Stimulated activated CD4-positive, alpha-beta T cell treated with anti-CD3 and anti-CD28 coated beads, TNF-alpha, amount 100 ng/mL, for 48 hours (primary cell): ENCODE data around the gene C2CD4C.
"Not testable (repeated sequence)": the region's sequence is repeated elsewhere in the genome, so short reads cannot be mapped to it uniquely, and the experiment has no call there.

Experiments used
- DNase-seq, 3 donors: peaks; one replicate each; pipeline ENCODE4 v3.0.0-alpha.2; 2020; ENCODE audit warnings: low read depth in 3 of 3

Gene C2CD4C

DNA sequence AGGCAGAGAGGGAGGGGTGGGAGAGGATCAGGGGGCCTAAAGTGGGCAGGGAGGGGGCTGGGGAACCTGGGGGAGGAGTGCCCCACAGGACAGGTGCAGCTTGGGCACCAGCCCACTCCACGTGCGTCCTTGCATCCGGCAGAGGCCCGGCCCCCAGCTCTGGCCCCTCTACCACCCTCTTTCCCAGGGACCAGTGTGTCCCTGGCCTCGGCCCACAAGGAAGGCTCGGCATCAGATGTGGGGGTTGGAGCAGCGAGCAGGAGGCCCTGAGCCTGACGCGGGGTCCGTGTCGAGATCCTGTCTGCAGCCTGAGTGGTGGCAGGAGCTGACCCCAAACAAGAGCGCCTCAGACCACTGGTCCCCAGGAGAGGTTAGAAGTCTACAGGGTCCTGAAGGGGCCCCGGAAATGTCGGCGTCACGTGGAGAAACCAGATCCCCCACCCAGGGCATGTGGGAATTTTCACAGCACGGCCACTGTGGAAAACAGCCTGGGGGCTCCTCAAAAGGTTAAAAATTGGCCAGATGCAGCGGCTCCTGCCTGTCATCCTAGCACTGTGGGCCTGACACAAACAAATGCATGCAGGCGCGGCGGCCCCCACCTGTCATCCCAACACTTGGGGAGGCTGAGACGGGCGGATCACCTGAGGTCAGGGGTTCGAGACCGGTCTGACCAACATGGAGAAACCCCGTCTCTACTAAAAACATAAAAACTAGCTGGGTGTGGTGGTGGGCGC, 30.4 kb upstream of the C2CD4C start:
- DNase-seq = no peak

DNA sequence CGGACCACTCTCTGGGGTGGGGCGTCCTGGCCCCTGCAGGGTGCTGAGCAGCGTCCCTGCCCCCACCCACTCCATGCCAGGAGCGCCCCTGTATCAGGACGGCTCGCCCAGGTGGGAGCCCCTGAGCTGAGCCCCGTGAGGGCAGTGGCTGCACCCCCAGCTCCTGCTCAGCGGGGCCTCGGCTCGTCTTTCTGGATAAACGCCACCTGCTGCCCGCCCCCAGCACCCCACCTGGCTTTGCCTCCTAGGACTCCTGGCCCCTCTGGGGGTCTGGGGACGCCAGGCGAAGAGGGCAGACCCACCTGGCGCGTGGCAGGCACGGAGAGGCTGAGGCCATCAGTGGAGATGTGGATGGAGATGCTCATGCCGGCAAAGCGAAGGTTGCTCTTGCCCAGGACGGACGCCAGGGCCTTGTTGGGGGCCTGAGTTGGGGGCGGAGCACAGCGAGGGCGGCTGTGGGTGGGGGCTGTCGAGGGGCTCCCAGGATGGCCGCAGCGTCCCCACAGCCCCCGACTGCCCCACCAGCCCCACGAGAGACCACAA, 29.5 kb upstream of the C2CD4C start:
- DNase-seq = no peak

DNA sequence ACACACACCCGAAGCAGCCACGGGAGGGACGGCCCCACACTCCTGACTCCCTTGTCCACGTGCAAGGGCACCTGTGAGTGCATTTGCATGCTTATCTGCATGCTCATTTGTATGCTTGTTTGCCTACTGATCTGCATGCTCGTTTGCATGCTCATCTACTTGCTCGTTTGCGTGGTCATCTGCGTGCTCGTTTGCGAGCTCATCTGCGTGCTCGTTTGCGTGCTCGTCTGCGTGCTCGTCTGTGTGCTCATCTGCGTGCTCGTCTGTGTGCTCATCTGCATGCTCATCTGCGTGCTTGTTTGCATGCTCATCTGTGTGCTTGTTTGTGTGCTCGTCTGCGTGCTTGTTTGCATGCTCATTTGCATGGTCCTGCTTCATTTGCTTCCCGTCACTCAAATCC, 28.1 kb upstream of the C2CD4C start:
- DNase-seq = no peak

DNA sequence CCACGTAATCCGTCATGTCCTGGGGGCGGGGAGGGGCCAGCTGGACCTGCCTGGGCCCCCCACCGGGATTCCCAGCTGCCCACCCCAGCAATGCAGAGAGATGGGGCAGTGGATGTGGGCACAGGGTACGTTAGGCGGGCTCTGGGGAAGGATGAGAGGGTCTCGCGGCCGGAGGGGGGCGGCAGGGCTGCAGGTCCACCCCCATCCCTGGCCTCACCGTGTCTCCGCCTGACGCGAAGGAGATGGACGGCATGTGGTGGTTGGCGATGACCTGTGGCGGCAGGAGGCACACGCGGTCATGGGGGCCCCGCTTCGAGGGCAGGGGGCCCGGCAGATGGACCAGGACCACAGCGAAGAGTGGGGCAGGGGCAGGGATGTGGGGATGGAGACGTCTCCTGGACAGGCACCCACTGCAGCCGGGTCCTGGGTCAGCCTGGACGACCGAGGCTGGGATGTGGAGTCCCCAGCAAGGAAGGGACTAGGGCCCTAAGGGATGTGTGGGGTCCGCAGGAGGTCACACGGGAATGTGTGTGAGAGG, 27.5 kb upstream of the C2CD4C start:
- DNase-seq = no peak

DNA sequence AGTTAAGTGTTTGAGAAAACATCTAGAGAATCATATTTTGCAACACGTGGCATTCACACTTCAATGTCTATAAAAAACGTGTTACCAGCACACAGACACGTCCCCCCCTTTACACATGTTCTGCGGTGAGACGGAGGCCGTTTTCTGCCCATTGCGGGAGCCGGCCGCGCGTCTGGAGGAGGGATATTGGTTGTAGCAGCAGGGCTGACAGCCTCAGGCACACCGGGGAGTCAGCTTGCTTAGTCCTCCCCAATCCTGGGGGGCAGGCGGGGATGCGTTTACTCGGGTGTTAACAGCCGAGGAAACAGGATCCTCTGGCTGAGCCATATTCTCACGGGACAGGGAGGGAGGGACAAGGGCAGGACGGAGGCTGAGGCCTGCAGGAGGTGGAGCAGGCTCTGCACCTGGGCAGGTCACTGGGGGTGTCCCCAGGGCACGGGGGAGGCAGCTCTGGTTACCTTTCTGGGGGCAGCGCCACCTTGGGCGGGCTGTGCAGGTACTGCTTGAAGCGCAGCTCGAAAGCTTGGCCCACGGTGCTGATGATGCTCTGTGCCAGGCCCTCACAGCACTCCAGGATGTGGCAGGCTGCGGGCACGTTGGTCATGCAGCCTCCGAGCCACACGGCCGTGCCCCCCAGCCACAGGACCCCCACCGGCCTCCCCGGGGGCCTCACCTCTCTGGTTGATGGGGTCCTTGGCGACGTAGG, 26.9 kb upstream of the C2CD4C start:
- no peak for DNase-seq

DNA sequence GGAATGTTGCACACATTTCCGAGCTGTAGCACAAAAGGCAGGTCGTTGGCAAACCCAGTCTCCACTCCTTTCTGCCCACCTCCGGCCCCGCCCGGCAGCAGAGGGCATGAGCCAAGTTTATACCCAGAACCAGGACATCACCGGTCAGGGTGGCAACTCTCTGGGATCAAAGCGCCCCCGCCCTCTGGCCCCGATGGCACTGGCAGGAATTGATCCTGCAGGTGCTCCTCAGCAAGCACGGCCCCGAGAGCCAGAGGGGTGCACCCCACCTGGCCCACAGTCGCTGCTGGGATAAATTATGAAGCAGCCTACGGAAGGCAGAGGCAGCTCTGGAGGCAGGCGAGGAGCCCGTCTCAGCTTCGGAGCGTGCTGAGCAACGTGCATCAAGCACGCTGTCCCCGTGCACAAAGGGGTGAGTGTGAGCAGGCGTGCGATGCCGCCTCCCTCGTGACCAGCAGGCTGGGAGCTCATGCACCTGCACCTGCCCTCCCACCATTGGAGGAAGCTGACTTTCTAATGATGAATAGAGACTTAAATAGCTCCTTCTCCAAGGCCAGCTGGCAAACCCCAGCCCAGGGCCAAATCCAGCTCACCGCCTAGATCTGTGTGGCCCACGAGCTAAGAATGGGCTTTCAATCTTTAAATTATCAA, 26.2 kb upstream of the C2CD4C start:
- no peak for DNase-seq

DNA sequence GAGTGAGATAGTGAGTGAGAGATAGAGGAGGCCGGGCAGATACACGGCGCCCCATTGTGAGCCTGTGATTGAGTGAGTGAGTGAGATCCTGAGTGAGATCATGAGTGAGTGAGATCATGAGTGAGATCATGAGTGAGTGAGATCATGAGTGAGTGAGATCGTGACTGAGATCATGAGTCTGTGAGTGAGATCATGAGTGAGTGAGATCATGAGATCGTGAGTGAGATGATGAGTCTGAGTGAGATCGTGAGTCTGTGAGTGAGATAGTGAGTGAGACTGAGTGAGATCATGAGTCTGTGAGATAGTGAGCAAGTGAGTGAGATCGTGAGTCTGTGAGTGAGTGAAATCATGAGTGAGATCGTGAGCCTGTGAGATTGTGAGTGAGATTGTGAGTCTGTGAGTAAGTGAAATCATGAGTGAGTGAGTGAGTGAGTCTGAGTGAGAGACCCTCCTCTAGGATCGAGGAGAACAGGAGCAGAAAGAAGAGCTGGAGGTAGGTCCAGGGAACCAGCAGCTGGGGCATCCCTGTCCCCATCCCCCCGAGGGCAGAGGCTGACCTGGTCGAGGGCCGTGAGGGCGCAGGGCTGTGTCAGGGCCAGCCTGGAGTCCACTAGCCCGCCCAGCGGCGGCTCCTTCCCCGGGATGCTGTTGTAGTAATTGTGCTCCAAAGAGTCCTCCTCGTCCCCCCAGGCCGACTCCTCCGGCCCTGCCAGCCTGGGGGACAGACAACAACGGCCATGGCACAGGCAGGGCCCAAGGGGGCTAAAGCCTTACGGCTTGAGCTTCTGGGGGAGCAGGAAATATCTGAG, 25.4 kb upstream of the C2CD4C start:
- DNase-seq = no peak

DNA sequence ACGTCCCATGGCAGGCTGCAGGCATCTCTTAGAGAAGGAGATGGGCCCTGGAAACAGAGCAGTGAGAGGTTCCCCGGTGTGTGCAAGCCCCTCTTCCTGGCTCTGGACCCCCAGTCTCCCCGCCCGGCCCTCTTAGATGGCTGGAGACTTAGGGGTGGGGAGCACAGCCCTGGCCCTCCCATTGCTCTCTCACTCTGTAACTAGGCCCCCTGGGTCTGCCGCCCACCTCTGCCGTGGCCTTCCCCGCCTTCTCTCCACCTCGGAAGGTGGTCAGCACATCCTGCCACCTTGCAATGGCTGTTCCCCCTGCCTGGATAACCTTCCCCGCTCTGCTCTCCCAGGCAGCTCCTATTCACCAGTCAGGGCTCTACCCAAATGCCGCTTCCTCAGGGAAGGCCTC, 21.8 kb upstream of the C2CD4C start:
- DNase-seq = no peak

DNA sequence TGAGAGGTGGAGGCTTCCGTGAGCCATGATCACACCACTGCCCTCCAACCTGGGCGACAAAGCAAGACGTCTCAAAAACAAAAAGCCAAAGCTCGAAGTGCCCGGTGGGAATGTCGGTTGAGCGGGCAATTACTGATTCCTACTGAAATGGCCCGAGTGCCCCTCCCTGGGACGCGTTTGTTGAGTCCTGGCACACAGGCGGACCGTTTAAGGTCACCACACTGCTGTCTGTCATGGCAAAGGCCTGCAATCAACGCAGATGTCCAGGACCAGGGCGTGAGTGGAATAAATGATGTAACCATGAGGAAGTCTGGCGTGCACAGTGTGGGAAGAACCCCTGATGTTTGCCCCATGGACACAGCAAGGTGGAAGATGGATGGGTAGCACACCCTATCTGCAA, 19.2 kb upstream of the C2CD4C start:
- DNase-seq = no peak

DNA sequence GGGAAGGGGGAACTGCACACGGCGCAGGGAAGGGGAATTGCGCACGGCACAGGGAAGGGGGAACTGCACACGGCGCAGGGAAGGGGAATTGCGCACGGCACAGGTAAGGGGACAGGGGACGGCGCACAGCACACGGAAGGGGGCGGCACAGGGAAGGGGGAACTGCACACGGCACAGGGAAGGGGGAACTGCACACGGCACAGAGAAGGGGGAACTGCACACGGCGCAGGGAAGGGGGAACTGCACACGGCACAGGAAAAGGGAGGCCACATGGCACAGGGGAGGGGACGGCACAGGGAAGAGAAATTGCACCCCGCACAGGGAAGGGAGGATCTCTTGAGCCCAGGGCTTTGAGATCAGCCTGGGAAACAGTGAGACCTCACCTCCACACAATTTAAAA, 18.7 kb upstream of the C2CD4C start:
- not testable (repeated sequence) for DNase-seq

DNA sequence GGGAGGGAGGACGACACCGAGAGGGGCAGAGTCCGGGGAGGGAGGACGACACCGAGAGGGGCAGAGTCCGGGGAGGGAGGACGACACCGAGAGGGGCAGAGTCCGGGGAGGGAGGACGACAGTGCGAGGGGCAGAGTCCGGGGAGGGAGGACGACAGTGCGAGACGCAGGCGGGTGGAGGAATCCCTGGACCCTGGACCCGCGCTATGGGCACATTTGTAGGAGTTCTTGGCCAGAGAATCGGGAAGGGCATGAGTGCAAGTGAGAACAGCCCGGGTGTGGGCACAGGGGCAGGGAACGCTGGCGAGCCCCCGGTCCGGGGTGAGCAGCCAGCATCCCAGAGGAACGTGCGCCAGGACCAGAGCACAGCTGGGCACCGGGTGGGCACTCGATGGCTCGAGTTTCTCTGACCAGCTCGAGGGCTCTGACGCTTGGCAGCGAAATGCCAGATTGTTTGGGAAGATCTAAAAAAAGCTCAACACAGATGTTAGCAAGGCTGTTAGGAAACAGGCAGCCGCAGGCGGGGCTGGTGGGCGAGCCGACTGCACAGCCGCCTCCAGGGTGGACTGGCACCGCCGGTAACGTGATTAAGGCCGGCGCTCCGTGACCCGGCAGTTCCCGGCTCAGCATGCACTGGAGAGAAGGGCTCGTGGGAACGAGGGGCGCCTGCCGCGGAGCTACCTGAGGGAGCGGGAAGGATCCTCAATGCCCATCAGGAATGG, 17.9 kb upstream of the C2CD4C start:
- no peak for DNase-seq

DNA sequence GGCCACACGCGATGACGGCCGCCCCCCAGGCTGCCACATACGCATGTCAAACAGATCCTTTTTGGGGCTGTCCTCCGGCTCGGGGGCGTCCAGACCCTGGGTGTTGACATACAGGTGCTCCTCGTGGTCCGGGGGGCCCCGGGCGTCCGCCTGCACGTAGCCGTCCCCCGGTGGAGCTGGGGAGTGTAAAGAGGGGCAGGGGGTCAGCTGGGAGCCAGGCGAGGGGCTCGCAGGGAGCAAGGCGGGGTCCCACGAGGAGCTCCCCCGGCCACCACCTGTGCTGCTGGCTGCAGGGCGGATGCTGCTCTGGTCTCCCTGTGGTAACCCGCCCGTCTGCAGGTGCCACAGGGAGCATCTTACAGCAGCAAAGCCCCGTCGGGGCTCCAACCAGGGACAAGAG, 16.1 kb upstream of the C2CD4C start:
- DNase-seq = no peak

DNA sequence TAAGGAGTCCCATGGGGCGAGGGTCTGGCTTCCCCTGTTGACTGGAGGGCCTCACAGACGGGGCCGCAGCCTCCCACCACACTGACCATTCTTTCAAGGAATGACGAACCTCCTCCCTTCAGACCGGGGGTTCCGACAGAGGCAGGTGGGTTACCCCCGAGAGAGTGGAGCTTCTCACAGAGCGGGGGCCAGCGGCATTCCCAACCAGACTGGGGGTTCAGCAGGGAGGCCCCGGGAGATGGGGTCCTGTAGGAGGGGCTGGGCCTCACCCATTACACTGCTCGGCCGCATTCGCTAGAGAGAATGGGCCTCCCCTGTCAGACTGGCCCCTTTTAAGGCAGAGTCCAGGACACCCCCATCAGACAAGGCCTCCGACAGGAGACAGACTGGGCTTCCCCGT, 15.6 kb upstream of the C2CD4C start:
- DNase-seq = no peak

DNA sequence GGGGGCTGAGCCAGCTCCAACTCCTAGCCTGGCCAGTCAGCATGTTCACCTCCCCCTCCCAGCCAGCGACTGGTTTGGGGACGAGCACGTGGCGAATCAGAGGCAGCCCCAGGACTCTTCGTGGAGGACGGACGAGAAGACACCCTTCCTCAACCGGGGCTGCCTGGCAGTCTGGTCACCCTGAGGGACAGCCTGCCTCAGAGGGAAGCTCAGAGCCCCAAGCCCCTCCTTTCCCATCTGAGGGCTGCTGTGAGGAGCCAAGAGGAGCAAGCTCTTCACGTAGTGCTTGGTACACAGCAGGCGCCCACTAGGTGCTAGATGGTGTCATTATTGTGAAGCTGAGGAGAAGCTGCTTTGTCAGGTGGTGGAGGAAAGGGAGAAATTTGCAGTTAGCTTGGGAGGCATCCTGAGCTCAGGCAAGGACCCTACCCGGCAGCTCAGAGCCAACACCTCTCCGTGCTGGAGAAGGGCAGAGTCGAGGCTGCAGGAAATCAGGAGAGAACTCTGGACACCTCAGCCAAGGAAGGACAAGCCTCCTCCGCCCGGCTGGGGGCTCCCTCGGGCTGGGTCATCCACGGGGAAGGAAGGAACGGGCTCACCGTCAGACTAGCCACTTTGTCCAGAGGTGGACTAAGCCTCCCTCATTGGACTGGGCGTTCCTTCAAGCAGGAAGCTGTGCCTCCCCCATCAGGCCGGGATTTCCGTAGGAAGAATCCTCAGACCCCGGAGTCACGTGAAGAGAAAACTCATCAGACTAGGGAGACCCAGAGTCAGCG, 14.9 kb upstream of the C2CD4C start:
- no peak for DNase-seq

DNA sequence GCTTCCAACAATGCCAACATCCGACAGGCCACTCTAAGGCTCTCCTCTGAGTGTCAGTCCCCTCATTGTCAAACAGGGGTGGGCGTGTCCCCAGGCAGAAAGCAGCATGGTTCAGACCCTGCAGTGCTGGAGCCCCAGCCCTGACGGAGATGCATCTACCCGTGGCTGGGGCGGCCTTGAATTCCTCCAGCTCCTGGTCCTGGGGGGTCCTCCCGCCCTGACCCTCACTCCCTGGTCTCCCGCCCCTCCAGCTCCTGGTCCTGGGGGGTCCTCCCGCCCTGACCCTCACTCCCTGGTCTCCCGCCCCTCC, 13.9 kb upstream of the C2CD4C start:
- DNase-seq = not testable (repeated sequence)

DNA sequence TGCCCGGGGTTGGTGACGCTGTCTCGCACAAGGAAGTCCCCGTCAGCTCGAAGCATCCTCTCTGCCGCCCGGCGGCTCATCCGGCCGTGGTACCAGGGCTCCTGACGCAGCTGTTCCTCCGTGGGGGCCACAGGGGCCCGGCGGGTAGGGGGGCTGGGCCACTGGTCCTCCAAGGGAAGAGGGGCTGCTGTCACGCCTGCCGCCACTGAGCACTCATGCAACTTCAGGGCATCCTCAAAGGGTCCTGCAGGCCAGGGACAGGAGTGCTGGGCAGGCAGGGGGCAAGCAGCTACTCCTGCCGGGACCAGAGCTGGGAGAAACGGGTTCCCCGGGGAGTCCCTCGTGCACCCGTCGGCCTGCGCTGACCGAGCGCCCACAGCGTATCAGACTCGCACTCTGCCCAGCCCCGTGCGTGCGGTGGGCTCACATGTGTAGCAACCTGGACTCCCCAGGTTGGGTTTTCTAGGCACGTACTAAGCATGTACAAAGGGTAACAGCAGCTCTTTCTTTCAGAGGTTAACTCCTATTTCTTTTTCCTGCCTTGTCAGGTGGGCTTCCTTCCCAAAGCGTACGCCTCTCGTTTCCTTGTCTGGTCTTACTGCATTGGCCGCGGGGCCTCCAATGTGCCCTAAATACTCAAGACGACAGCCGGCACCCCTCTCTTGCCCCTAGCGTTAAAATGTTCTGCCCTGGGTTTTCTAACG, 13.4 kb upstream of the C2CD4C start:
- DNase-seq = no peak

DNA sequence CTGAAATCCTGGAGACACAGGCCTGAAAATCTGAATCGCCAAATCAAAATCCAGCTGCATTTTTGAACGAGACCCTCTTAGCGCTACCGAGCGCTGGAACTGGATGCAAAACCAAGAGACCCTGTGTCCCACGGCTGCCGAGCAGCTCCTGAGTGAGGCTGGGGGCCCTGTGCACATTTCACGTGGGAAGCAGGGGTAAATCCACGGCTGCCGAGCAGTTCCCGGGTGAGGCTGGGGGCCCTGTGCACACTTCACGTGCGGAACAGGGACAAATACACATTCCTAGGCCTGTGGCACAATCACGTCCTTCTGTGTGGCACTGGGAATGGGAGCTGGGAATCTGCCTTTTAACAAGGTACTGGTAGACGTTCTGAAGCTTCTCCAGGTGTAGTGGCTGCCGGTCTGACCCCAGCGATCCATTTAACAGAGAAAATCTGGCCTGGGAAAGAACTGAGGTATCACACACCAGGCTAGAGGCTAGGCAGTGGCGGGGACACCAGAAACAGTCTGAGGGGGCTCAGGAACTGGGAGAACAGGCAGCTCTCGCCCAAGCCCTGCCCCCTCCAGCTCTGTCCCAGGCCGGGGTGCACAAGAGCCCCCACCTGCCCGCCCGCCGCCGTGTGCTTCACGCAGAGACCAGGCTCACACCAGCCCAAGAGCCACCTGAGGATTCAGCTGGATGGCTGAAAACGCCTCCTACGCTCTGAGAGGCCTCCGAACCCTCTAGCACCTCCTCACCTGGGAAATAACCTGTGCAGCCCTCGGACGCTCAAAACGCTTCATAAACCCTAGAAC, 11.0 kb upstream of the C2CD4C start:
- DNase-seq = no peak

DNA sequence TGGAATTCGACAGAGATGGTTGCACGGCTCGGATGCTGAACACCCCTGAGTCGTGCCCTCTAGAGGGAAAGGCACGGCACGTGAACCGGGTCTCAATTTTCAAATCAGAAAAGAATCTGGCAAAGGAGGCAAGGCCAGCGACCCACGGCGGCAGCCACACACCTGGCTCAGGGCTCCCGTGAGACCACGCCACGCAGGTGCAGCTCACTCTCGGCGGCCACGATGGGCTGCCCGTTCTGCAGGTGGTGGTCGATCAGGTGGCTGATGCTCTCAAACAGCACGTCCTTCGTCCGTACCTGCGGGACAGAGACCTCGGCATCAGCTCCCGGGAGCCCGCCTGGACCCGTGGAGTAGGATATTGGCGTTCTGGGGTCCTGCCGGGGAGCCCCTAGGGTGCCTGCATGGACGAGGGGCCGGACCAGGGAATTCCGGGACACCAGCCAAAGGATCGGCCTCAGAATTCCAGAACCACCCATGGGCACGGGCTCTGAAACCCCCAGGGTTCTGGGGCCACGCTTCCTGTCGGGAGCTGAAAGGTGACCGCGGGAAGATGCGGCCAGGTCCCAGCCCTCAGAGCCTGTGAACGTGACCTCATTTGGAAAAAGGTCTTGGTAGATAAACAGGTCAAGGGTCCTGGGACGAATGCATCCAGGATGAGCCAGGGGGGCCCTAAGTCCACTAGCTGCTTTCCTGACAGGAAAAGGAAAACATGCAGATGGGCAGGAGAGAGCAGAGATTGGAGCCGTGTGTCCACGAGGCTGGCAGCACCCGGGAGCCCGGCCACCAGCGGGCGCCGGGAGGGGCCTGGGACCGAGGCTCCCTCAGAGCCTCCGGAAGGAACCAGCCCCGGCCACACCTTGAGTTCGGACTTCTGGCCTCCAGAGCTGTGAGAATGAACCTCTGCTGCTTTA, 10.1 kb upstream of the C2CD4C start:
- no peak for DNase-seq
